Measurements from ENCODE around the gene CCSER1. TPM values are rescaled to one million over a fixed set of nuclear protein-coding genes. Genes with fewer than 3 reads are reported as not detected.

Gene CCSER1
- total RNA-seq, 2 experiments from 2014 or later: not detected

DNA sequence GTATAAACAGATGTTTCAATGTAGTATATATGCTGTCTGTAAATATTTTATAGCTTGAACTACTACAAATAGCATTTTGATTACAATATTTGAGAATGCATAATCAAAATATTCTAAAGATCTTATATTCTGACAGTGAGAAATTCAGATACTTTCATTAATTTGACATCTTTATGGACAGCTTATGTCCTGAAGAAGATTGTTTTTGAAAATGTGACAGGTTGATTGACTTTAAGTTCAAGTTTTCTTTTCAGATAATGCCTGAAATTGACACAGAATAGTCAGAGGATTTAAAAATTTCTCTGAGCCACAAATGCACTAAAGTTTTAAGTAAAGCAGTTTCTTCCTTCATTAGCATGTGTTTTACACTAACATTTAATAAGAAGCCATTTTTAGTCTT lies 799.8 kb downstream of the CCSER1 start:
- Histone ChIP-seq H4K20me1 (ENCODE audit: insufficient read depth, low read length) (no peaks in the 10 kb centered on the region), H3K27ac (ENCODE audit: low read depth, low read length, poor library complexity, severe bottlenecking) (no peak overlapping the region), H3K9me3 (ENCODE audit: low read length) (no peaks in the 10 kb centered on the region), H3K4me1 (ENCODE audit: insufficient read depth, low read length, poor library complexity, severe bottlenecking) (no peaks in the 10 kb centered on the region), H3K4me2 (ENCODE audit: low read length) (no peak overlapping the region), H2AFZ (ENCODE audit: low read length) (no peak overlapping the region), H3K9me2 (ENCODE audit: insufficient read depth, low read length) (no peaks in the 10 kb centered on the region), H3K4me3 (ENCODE audit: low read depth, low read length, poor library complexity, severe bottlenecking) (no peak overlapping the region), H3K36me3 (ENCODE audit: insufficient read depth, low read length) (no peaks in the 10 kb centered on the region), H3K79me2 (ENCODE audit: insufficient read depth, low read depth, low read length) (no peaks in the 10 kb centered on the region)
- intact Hi-C loops (cut with micrococcal nuclease; ENCODE audit: unreplicated experiment): no loop called here
- TF ChIP-seq, protein P1, sequence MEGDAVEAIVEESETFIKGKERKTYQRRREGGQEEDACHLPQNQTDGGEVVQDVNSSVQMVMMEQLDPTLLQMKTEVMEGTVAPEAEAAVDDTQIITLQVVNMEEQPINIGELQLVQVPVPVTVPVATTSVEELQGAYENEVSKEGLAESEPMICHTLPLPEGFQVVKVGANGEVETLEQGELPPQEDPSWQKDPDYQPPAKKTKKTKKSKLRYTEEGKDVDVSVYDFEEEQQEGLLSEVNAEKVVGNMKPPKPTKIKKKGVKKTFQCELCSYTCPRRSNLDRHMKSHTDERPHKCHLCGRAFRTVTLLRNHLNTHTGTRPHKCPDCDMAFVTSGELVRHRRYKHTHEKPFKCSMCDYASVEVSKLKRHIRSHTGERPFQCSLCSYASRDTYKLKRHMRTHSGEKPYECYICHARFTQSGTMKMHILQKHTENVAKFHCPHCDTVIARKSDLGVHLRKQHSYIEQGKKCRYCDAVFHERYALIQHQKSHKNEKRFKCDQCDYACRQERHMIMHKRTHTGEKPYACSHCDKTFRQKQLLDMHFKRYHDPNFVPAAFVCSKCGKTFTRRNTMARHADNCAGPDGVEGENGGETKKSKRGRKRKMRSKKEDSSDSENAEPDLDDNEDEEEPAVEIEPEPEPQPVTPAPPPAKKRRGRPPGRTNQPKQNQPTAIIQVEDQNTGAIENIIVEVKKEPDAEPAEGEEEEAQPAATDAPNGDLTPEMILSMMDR (conservative IDR thresholded peaks at IDR 0.05; ENCODE audit: low read length): no peak
- TF ChIP-seq EZH2phosphoT487 (IDR thresholded peaks at IDR 0.05; ENCODE audit: borderline replicate concordance, low read depth, low read length): no peak
- ChIA-PET POLR2A (no interaction called here), CTCF (ENCODE audit: unreplicated experiment) (no interaction called here)
- no TSS peak for BruUV-seq (replicated peaks)
- no peak for DNase-seq (ENCODE audit: low spot score)

DNA sequence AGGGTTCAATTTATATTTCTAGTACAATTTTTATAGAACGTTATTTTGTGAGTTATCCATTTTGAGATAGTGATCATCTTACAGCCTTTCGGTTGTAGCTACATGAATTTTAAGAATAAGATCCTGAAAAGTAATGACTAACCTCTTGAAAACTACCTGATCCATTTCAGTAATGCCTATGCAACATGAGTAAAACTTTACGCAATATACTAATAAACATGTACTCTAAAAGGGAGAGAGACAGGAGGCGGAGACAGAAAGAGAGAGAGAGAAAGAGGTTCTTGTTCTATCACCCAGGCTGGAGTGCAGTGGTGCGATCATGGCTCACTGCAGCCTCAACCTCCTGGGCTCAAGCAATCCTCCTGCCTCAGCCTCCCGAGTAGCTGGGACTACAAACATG lies 816.1 kb downstream of the CCSER1 start:
- H3K4me1 ChIP-seq (ENCODE audit: insufficient read depth, low read length, poor library complexity, severe bottlenecking): no peaks in the 10 kb centered on the region
- H3K4me3 ChIP-seq (ENCODE audit: low read depth, low read length, poor library complexity, severe bottlenecking): no peak overlapping the region
- DNase-seq (ENCODE audit: low spot score): no peak
- no peaks in the 10 kb centered on the region for H3K9me3 ChIP-seq (ENCODE audit: low read length)
- no peaks in the 10 kb centered on the region for H4K20me1 ChIP-seq (ENCODE audit: insufficient read depth, low read length)
- no peak overlapping the region for H3K27ac ChIP-seq (ENCODE audit: low read depth, low read length, poor library complexity, severe bottlenecking)
- intact Hi-C loops (cut with micrococcal nuclease; ENCODE audit: unreplicated experiment): no loop called here
- no peak overlapping the region for H2AFZ ChIP-seq (ENCODE audit: low read length)
- BruUV-seq (replicated peaks): no TSS peak
- H3K9me2 ChIP-seq (ENCODE audit: insufficient read depth, low read length): no peaks in the 10 kb centered on the region
- CTCF ChIA-PET (ENCODE audit: unreplicated experiment): no interaction called here
- no peaks in the 10 kb centered on the region for H3K79me2 ChIP-seq (ENCODE audit: insufficient read depth, low read depth, low read length)
- no peaks in the 10 kb centered on the region for H3K36me3 ChIP-seq (ENCODE audit: insufficient read depth, low read length)
- no peak for TF ChIP-seq EZH2phosphoT487 (IDR thresholded peaks at IDR 0.05; ENCODE audit: borderline replicate concordance, low read depth, low read length)
- TF ChIP-seq, protein P1 (conservative IDR thresholded peaks at IDR 0.05; ENCODE audit: low read length): no peak
- no peak overlapping the region for H3K4me2 ChIP-seq (ENCODE audit: low read length)
- POLR2A ChIA-PET: no interaction called here

DNA sequence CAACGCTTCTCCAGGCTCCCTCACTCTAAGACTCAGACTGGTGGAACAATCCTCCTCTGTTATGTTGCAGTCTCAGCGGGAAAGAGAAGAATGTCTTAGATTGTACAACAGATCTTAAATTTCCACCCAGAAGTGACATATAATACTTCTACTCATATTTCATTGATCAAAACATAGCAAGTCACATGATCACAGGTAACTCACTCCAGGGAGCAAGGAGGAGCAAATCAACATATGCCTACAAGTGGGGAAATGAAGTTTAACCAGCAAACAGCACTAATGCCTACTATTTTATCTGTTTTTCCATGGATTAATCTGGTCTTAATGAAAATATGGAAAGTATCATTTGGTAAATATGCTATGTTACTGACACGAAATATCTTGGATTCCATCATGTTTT lies 819.8 kb downstream of the CCSER1 start:
- TF ChIP-seq EZH2phosphoT487 (IDR thresholded peaks at IDR 0.05; ENCODE audit: borderline replicate concordance, low read depth, low read length): no peak
- TF ChIP-seq, protein P1 (conservative IDR thresholded peaks at IDR 0.05; ENCODE audit: low read length): no peak
- ChIA-PET POLR2A (interaction anchor here (0.5 kb wide), 1 partner anchor 449 kb away, joined by 3 read pairs; no protein-coding TSS in a partner anchor), CTCF (ENCODE audit: unreplicated experiment) (no interaction called here)
- Histone ChIP-seq H3K4me1 (ENCODE audit: insufficient read depth, low read length, poor library complexity, severe bottlenecking) (no peaks in the 10 kb centered on the region), H3K4me2 (ENCODE audit: low read length) (no peak overlapping the region), H4K20me1 (ENCODE audit: insufficient read depth, low read length) (no peaks in the 10 kb centered on the region), H2AFZ (ENCODE audit: low read length) (no peak overlapping the region), H3K9me2 (ENCODE audit: insufficient read depth, low read length) (no peaks in the 10 kb centered on the region), H3K4me3 (ENCODE audit: low read depth, low read length, poor library complexity, severe bottlenecking) (no peak overlapping the region), H3K27ac (ENCODE audit: low read depth, low read length, poor library complexity, severe bottlenecking) (no peak overlapping the region), H3K9me3 (ENCODE audit: low read length) (no peaks in the 10 kb centered on the region), H3K79me2 (ENCODE audit: insufficient read depth, low read depth, low read length) (no peaks in the 10 kb centered on the region), H3K36me3 (ENCODE audit: insufficient read depth, low read length) (no peaks in the 10 kb centered on the region)
- no peak for DNase-seq (ENCODE audit: low spot score)
- BruUV-seq (replicated peaks): no TSS peak
- intact Hi-C loops (cut with micrococcal nuclease; ENCODE audit: unreplicated experiment): no loop called here
